Endothelial cell of umbilical vein (primary cell): ENCODE results near the gene HADH. TPM values are rescaled to one million over a fixed set of nuclear protein-coding genes. Genes with fewer than 3 reads are reported as not detected.

ENCODE experiments used
- BruUV-seq: library from RNA; stranded (reverse); fragments of 400-500 nt; replicated peaks from 2 replicates; lab custom pipeline; 2021; lab: Mats Ljungman, UMichigan
- CTCF ChIA-PET: fragments of 300-600, 350-600 bp; sonication (Branson Sonifier 250); formaldehyde crosslinking; loops from one replicate; lab custom pipeline; 2021; ENCODE audit warnings: antibody characterized with exemption, inconsistent platforms; lab: Charles Lee
- POLR2A ChIA-PET: fragments of 300-600, 350-600 bp; sonication (Branson Sonifier 250); formaldehyde crosslinking; loops from one replicate; lab custom pipeline; 2021; ENCODE audit warnings: antibody characterized with exemption, inconsistent platforms; lab: Charles Lee
- DNase-seq: peaks from one replicate; pipeline ENCODE4 v3.0.0-alpha.2; 2011; ENCODE audit warnings: low read depth, low spot score
- FAIRE-seq: peaks from 2 replicates; lab custom pipeline; 2011; peaks lifted over from hg19 to GRCh38; lab: Jason Lieb, UNC
- H2AFZ ChIP-seq: 2 replicates; pipeline ENCODE4 v1.6.0; 2012; ENCODE audit warnings: low read depth, low read length, control low read depth, inconsistent platforms
- H3K27ac ChIP-seq: 2 replicates; pipeline ENCODE4 v1.5.1; 2011; ENCODE audit warnings: low read depth, mild to moderate bottlenecking, control low read depth, low read length, moderate library complexity; ENCODE audit not compliant: insufficient read depth
- H3K27me3 ChIP-seq, 2 experiments: 2 replicates each; pipeline versions ENCODE4 v1.6.0 to v1.6.1; 2011; ENCODE audit warnings: low read length in 2 of 2, mixed read lengths in 1 of 2; ENCODE audit not compliant: control insufficient read depth in 2 of 2, insufficient read depth in 2 of 2
- H3K36me3 ChIP-seq, 2 experiments: 2 replicates in 1 of 2; 3 replicates in 1 of 2; pipeline ENCODE4 v1.5.1; 2011; ENCODE audit warnings: low read length in 2 of 2, mild to moderate bottlenecking in 1 of 2, moderate library complexity in 1 of 2; ENCODE audit not compliant: control insufficient read depth in 2 of 2, insufficient read depth in 2 of 2; ENCODE audit errors: extremely low read depth in 1 of 2
- H3K4me1 ChIP-seq: 3 replicates; pipeline ENCODE4 v1.5.1; 2011; ENCODE audit warnings: mild to moderate bottlenecking, low read length; ENCODE audit not compliant: control insufficient read depth, insufficient read depth; ENCODE audit errors: extremely low read depth
- H3K4me2 ChIP-seq: 2 replicates; pipeline ENCODE4 v1.6.1; 2011; ENCODE audit warnings: low read length, control low read depth, mixed read lengths; ENCODE audit not compliant: insufficient read depth
- H3K4me3 ChIP-seq, 3 experiments: fragments of 200-600 bp in 1 of 3; sonication (generic), shearing (Covaris generic) in 1 of 3; replicated peaks in 1 of 3; 2 replicates each; pipeline ENCODE4 v1.5.1; 2011 to 2016; ENCODE audit warnings: control low read depth in 3 of 3, low read length in 3 of 3, mild to moderate bottlenecking in 2 of 3, inconsistent platforms in 1 of 3, low read depth in 1 of 3, moderate library complexity in 1 of 3; ENCODE audit not compliant: insufficient read depth in 1 of 3
- H3K79me2 ChIP-seq: 2 replicates; pipeline ENCODE4 v1.6.0; 2012; ENCODE audit warnings: low read length, inconsistent platforms; ENCODE audit not compliant: control insufficient read depth, insufficient read depth
- H3K9ac ChIP-seq: replicated peaks from 2 replicates; pipeline ENCODE3; 2011; ENCODE audit warnings: low read length, control low read depth; ENCODE audit not compliant: insufficient read depth; ENCODE audit errors: extremely low read depth
- H3K9me1 ChIP-seq: replicated peaks from 3 replicates; pipeline ENCODE4 v1.6.0; 2011; ENCODE audit warnings: mild to moderate bottlenecking, low read length; ENCODE audit not compliant: control insufficient read depth, insufficient read depth; ENCODE audit errors: extremely low read depth
- H3K9me3 ChIP-seq: replicated peaks from 2 replicates; pipeline ENCODE4 v1.5.1; 2012; ENCODE audit warnings: low read length, inconsistent platforms; ENCODE audit not compliant: control insufficient read depth, insufficient read depth
- H4K20me1 ChIP-seq: replicated peaks from 2 replicates; pipeline ENCODE3; 2011; ENCODE audit warnings: mild to moderate bottlenecking, low read length; ENCODE audit not compliant: control insufficient read depth, insufficient read depth; ENCODE audit errors: extremely low read depth
- EZH2 ChIP-seq: IDR thresholded peaks from 2 replicates; pipeline ENCODE4 v1.6.1; 2012; ENCODE audit warnings: borderline replicate concordance, low read depth, mild to moderate bottlenecking, moderate library complexity, low read length, inconsistent platforms; ENCODE audit not compliant: severe bottlenecking
- FOS ChIP-seq: IDR thresholded peaks from 2 replicates; pipeline ENCODE4 v1.6.1; 2011; ENCODE audit warnings: mild to moderate bottlenecking, low read length, moderate library complexity, borderline replicate concordance; ENCODE audit not compliant: insufficient read depth
- GATA2 ChIP-seq: IDR thresholded peaks from 2 replicates; pipeline ENCODE4 v1.7.0; 2011; ENCODE audit warnings: low read depth, mild to moderate bottlenecking, moderate library complexity, mixed read lengths, low read length; ENCODE audit not compliant: insufficient read length, insufficient read depth
- JUN ChIP-seq: IDR thresholded peaks from 2 replicates; pipeline ENCODE4 v1.6.1; 2011; ENCODE audit warnings: borderline replicate concordance, low read depth; ENCODE audit not compliant: insufficient read length, insufficient read depth
- MYC ChIP-seq: IDR thresholded peaks from one replicate; pipeline ENCODE4 v1.6.1; 2011; ENCODE audit warnings: mild to moderate bottlenecking, low read depth, low read length
- POLR2A ChIP-seq: IDR thresholded peaks from 2 replicates; pipeline ENCODE4 v1.6.1; 2012; ENCODE audit warnings: low read depth, mild to moderate bottlenecking, control low read depth, low read length
- POLR2AphosphoS5 ChIP-seq: IDR thresholded peaks from 2 replicates; pipeline ENCODE4 v1.6.1; 2012; ENCODE audit warnings: low read depth, mild to moderate bottlenecking, control low read depth, low read length, moderate library complexity; ENCODE audit not compliant: insufficient read depth
- dilution Hi-C: fragments of 300-500 bp; cut with MboI; formaldehyde crosslinking; loops from one replicate; pipeline ENCODE4 v1.15.0; 2019; ENCODE audit warnings: low sequenced_read_pairs; ENCODE audit not compliant: extremely low pct_ligation_motif_present
- intact Hi-C: fragments of 100-400 bp; cut with micrococcal nuclease; formaldehyde crosslinking; loops from one replicate; pipeline ENCODE4 v1.10.0; 2022
- polyA plus RNA-seq, 4 experiments: library from polyadenylated mRNA; depleted of rRNA in 3 of 4; stranded (reverse) in 3 of 4; unstranded in 1 of 4; fragments of >200 nt; gene quantifications; 2 replicates each; pipeline versions ENCODE4 v1.2.1 to v1.2.3, GENCODE V29; 2011 to 2012; ENCODE audit warnings: missing spikeins in 1 of 4
- total RNA-seq: library from RNA; stranded (reverse); gene quantifications from 2 replicates; pipeline ENCODE4 v1.2.3, GENCODE V29; 2021
- TF ChIP-seq, protein P1 (sequence below), 2 donors: IDR thresholded peaks; 1 replicate in 1 of 2; 2 replicates in 1 of 2; pipeline ENCODE4 v1.5.1; 2011; ENCODE audit warnings: low read length in 2 of 2, mild to moderate bottlenecking in 2 of 2, moderate library complexity in 2 of 2, control low read depth in 1 of 2, inconsistent platforms in 1 of 2, low read depth in 1 of 2; ENCODE audit not compliant: insufficient read depth in 1 of 2; ENCODE audit errors: extremely low read depth in 1 of 2
- TF ChIP-seq, protein P2 (sequence below): IDR thresholded peaks from 2 replicates; pipeline ENCODE4 v1.6.1; 2011; ENCODE audit not compliant: insufficient read depth, insufficient read length

Gene HADH
- total and polyA plus RNA-seq, 2 donors (not counting 3 experiments of a cell fraction or from before 2014, with no cell fraction given), result 19.2 to 20.3 TPM

DNA sequence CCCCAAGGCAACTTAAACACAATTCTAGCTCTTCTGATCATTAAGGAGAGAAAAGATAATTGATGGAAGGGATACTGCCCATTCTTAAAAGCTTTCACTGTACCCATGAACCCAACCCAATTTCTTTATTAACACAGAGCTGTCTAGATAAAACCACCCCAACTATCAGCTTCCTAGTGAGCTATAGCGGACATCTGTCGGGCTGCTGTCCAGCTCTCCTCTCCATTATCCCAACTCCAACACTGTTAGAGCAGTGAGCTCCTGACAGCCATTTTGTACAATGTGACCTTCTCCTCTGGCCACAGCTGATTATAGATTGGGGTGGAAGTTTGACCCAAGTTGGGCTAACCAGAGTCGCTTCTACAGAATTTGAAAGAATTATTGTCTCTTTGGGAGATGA, 66.1 kb downstream of the HADH start:
- Histone ChIP-seq H3K27ac (no peak overlapping the region), H3K9me1 (no peaks in the 10 kb centered on the region), H4K20me1 (no peaks in the 10 kb centered on the region), H3K36me3 (no peaks in the 10 kb centered on the region), H3K4me3 (no peak overlapping the region), H2AFZ (no peak overlapping the region), H3K79me2 (no peaks in the 10 kb centered on the region), H3K9ac (no peak overlapping the region), H3K4me2 (no peak overlapping the region), H3K9me3 (no peaks in the 10 kb centered on the region), H3K4me1 (no peaks in the 10 kb centered on the region), H3K27me3 (peaks cover 3 to 4% of the 10 kb centered on the region in 2 experiments)
- intact Hi-C loops, result no loop called here
- TF ChIP-seq POLR2AphosphoS5 (no peak), JUN (no peak), FOS (no peak), MYC (no peak), EZH2 (no peak), POLR2A (no peak)
- DNase-seq (no peak), FAIRE-seq (no peak)
- dilution Hi-C loops, result no loop called here
- no TSS peak for BruUV-seq
- ChIA-PET POLR2A (no interaction called here), CTCF (interaction anchor here (1.1 kb wide), 1 partner anchor 37 kb away, joined by 5 read pairs; no protein-coding TSS in a partner anchor)

DNA sequence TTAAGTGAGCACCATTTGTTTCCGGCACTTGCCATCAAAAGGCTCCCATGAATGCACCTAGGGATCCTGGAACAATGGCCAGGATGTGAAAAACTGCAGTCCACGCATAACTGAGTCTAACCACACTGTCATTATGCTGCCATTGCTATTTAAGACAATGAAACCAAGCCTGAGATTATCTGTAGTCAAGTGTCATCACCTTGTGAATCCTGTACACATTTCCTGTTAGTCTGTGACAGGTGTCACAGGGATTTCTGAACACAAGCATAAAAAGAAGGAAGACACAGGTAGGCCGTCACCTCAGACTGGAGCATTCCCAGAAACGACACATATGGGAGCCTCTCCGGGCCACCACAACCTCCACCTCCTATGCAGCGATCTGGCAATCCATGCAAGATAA, 66.7 kb downstream of the HADH start:
- dilution Hi-C loops (no loop called here), intact Hi-C loops (no loop called here)
- no TSS peak for BruUV-seq
- H3K27ac ChIP-seq, result no peak overlapping the region
- peaks cover 3 to 4% of the 10 kb centered on the region in 2 experiments for H3K27me3 ChIP-seq
- no peaks in the 10 kb centered on the region for H3K4me1 ChIP-seq
- no peak for TF ChIP-seq FOS
- TF ChIP-seq EZH2, result no peak
- TF ChIP-seq POLR2AphosphoS5, result no peak
- no peak for TF ChIP-seq JUN
- TF ChIP-seq GATA2, result no peak
- no peak for TF ChIP-seq POLR2A
- TF ChIP-seq, protein P1, sequence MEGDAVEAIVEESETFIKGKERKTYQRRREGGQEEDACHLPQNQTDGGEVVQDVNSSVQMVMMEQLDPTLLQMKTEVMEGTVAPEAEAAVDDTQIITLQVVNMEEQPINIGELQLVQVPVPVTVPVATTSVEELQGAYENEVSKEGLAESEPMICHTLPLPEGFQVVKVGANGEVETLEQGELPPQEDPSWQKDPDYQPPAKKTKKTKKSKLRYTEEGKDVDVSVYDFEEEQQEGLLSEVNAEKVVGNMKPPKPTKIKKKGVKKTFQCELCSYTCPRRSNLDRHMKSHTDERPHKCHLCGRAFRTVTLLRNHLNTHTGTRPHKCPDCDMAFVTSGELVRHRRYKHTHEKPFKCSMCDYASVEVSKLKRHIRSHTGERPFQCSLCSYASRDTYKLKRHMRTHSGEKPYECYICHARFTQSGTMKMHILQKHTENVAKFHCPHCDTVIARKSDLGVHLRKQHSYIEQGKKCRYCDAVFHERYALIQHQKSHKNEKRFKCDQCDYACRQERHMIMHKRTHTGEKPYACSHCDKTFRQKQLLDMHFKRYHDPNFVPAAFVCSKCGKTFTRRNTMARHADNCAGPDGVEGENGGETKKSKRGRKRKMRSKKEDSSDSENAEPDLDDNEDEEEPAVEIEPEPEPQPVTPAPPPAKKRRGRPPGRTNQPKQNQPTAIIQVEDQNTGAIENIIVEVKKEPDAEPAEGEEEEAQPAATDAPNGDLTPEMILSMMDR (IDR thresholded peaks at IDR 0.05; ENCODE audit: extremely low read depth in 1 of 2, insufficient read depth in 1 of 2, low read depth in 1 of 2, low read length in 2 of 2), result no peak
- TF ChIP-seq, protein P2, sequence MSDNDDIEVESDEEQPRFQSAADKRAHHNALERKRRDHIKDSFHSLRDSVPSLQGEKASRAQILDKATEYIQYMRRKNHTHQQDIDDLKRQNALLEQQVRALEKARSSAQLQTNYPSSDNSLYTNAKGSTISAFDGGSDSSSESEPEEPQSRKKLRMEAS, result no peak
- no peak for TF ChIP-seq MYC
- no peaks in the 10 kb centered on the region for H3K9me1 ChIP-seq
- H3K4me3 ChIP-seq, result no peak overlapping the region
- ChIA-PET POLR2A (no interaction called here), CTCF (interaction anchor here (1.1 kb wide), 1 partner anchor 37 kb away, joined by 5 read pairs; no protein-coding TSS in a partner anchor)
- H3K79me2 ChIP-seq, result no peaks in the 10 kb centered on the region
- H3K4me2 ChIP-seq, result no peak overlapping the region
- no peak for DNase-seq
- no peaks in the 10 kb centered on the region for H3K9me3 ChIP-seq
- H4K20me1 ChIP-seq, result no peaks in the 10 kb centered on the region
- H2AFZ ChIP-seq, result no peak overlapping the region
- H3K36me3 ChIP-seq, result no peaks in the 10 kb centered on the region
- FAIRE-seq, result no peak
- no peak overlapping the region for H3K9ac ChIP-seq
